Gastrocnemius medialis (tissue), 4 donors: Measurements from ENCODE around the gene ARHGEF7.

Experiments used
- POLR2A ChIP-seq, 2 donors: fragments of 450-650 bp; IDR thresholded peaks; one replicate each; pipeline ENCODE4 v1.6.1; 2017; ENCODE audit warnings: antibody characterized with exemption in 2 of 2, mild to moderate bottlenecking in 2 of 2, moderate library complexity in 2 of 2
- TF ChIP-seq, protein P1 (sequence below), 5 experiments: fragments of 450-650 bp in 3 of 5; fragments of 200-600 bp in 2 of 5; sonication (generic) in 2 of 5; IDR thresholded peaks in 4 of 5; conservative IDR thresholded peaks in 1 of 5; 1 replicate in 4 of 5; 2 replicates in 1 of 5; pipeline ENCODE4 v1.5.1; 2016 to 2019; ENCODE audit warnings: antibody characterized with exemption in 5 of 5, mild to moderate bottlenecking in 3 of 5, moderate library complexity in 3 of 5

DNA sequence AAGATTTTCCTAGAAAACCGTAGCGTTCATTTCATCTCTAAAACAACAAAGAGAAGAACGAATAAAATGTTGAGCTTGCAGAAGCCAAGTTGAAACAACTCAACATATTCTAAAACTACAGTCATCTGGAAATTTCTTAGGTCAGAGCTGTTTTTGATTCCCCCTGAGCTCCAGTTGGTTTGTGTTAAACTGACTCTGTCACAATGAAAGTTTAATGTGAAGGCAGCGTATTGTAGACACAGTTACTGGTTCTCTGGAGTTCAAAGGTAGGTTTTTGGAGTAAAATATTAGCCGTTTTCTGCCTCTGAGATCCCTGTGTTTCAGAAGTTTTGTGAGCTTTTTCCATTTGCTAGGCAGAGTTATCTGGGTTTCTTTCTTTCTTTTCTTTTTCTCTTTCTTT is 2.2 kb downstream of the ARHGEF7 start:
- no peak for TF ChIP-seq POLR2A (IDR thresholded peaks at IDR 0.05)
- TF ChIP-seq, protein P1, sequence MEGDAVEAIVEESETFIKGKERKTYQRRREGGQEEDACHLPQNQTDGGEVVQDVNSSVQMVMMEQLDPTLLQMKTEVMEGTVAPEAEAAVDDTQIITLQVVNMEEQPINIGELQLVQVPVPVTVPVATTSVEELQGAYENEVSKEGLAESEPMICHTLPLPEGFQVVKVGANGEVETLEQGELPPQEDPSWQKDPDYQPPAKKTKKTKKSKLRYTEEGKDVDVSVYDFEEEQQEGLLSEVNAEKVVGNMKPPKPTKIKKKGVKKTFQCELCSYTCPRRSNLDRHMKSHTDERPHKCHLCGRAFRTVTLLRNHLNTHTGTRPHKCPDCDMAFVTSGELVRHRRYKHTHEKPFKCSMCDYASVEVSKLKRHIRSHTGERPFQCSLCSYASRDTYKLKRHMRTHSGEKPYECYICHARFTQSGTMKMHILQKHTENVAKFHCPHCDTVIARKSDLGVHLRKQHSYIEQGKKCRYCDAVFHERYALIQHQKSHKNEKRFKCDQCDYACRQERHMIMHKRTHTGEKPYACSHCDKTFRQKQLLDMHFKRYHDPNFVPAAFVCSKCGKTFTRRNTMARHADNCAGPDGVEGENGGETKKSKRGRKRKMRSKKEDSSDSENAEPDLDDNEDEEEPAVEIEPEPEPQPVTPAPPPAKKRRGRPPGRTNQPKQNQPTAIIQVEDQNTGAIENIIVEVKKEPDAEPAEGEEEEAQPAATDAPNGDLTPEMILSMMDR (IDR thresholded peaks at IDR 0.05 in 4 of 5, conservative IDR thresholded peaks at IDR 0.05 in 1 of 5): no peak
